OCI-LY3 (cell line): Measurements from ENCODE around the gene GEN1.

ENCODE experiments used
- CTCF ChIP-seq: fragments of 200-600, 300-600 bp; sonication (generic); IDR thresholded peaks from 2 replicates; pipeline ENCODE4 v1.5.1; 2014; ENCODE audit warnings: antibody characterized with exemption, low read length, low read depth
- EZH2phosphoT487 ChIP-seq: fragments of 200-600 bp; shearing (Covaris generic); IDR thresholded peaks from 2 replicates; pipeline ENCODE4 v1.6.1; 2018; ENCODE audit warnings: antibody characterized with exemption, mixed run types, low read depth

- TF ChIP-seq CTCF, result no peak
- TF ChIP-seq EZH2phosphoT487, result no peak
These were observed 26.6 kb downstream of the GEN1 start for GRCh38 chr2:17780546-17780945.
